Stimulated activated CD4-positive, alpha-beta T cell treated with anti-CD3 and anti-CD28 coated beads, Interleukin-1b, Interleukin-23, amount 100 ng/mL, for 24 hours (primary cell): ENCODE measurements around the gene IRAK4.

Experiments used
- DNase-seq, 4 experiments: peaks; one replicate each; pipeline ENCODE4 v3.0.0-alpha.2; 2020; ENCODE audit warnings: low read depth in 4 of 4, low spot score in 1 of 4

The IRAK4 gene

GRCh38 chr12:43764528-43764927 lies 5.8 kb downstream of the IRAK4 start:
- DNase-seq = no peak

GRCh38 chr12:43766291-43766690 lies 7.5 kb downstream of the IRAK4 start:
- no peak for DNase-seq

- DNase-seq = no peak
These were observed 17.7 kb downstream of the IRAK4 start for GRCh38 chr12:43776498-43776897.

GRCh38 chr12:43786899-43787693 lies 28.3 kb downstream of the IRAK4 start:
- DNase-seq = no peak

- no peak for DNase-seq
These were observed 31.2 kb downstream of the IRAK4 start for GRCh38 chr12:43789941-43790340.

GRCh38 chr12:43795716-43796280 lies 37.0 kb downstream of the IRAK4 start:
- no peak for DNase-seq

GRCh38 chr12:43797561-43798217 lies 38.9 kb downstream of the IRAK4 start:
- DNase-seq = no peak

GRCh38 chr12:43805149-43805859 lies 46.6 kb downstream of the IRAK4 start:
- no peak for DNase-seq

- peak; percentile 65 to 83 (median 74) for DNase-seq
These were observed 47.3 kb downstream of the IRAK4 start, which contains the start of gene TWF1 for GRCh38 chr12:43805860-43806736. Gene TWF1 (minus strand): TSS chr12:43806317. CDS start chr12:43806245, 72 bp downstream.

- no peak for DNase-seq
These were observed 48.0 kb downstream of the IRAK4 start for GRCh38 chr12:43806737-43807072.

- no peak for DNase-seq
These were observed 48.6 kb downstream of the IRAK4 start for GRCh38 chr12:43807386-43807785.

- no peak for DNase-seq
These were observed 53.3 kb downstream of the IRAK4 start for GRCh38 chr12:43812057-43812456.

GRCh38 chr12:43812926-43813325 lies 54.2 kb downstream of the IRAK4 start:
- no peak for DNase-seq

- no peak for DNase-seq
These were observed 56.7 kb downstream of the IRAK4 start for GRCh38 chr12:43815416-43815815.

GRCh38 chr12:43816168-43816567 lies 57.4 kb downstream of the IRAK4 start:
- no peak for DNase-seq

- DNase-seq = no peak
These were observed 65.5 kb downstream of the IRAK4 start for GRCh38 chr12:43824207-43824775.

GRCh38 chr12:43826681-43827080 lies 67.9 kb downstream of the IRAK4 start:
- no peak for DNase-seq

- DNase-seq = no peak
These were observed 68.3 kb downstream of the IRAK4 start for GRCh38 chr12:43827093-43827492.

GRCh38 chr12:43832463-43833168 lies 73.9 kb downstream of the IRAK4 start:
- no peak for DNase-seq

- peak in 1 of 4 experiments; percentile 1 for DNase-seq
These were observed 76.5 kb downstream of the IRAK4 start for GRCh38 chr12:43835264-43835655.
